ENCODE data around the gene RAMACL.

DNA sequence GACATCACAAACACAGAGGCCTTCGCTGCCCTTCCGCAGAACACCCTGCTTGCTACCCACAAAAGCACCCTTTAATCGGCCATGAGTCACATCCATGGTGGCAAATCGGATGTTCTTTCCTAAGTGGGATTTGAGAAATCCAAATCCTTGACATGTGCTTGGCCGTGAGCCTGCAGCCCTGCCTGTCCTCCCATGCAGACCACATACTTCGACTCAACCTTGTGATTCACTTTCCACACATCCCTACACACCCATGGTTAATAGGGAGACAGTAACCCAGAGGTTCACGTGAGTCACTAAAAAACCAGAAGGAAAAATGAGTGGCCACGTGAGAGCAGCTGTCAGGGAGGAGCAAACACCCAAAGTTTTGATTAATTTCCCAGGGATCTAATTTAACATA is 19.4 kb downstream of the RAMACL start:
- no peak for TF ChIP-seq CTCF (IDR thresholded peaks at IDR 0.05)
- no peak for TF ChIP-seq POLR2A (IDR thresholded peaks at IDR 0.05)
